WERI-Rb-1 (cell line): ENCODE measurements around the gene PRR5.
"Not testable (repeated sequence)": the region's sequence is repeated elsewhere in the genome, so short reads cannot be mapped to it uniquely, and the experiment has no call there.

Source experiments
- DNase-seq: peaks from one replicate; pipeline ENCODE4 v3.0.0-alpha.2; 2020
- H3K27ac ChIP-seq: fragments of 250-450 bp; sonication (Bioruptor Pico); 2 replicates; pipeline ENCODE4 v1.5.1; 2020; ENCODE audit warnings: mild to moderate bottlenecking, moderate library complexity
- H3K27me3 ChIP-seq: fragments of 250-450 bp; sonication (Bioruptor Pico); 2 replicates; pipeline ENCODE4 v1.5.1; 2021; ENCODE audit warnings: mild to moderate bottlenecking, low read depth, moderate library complexity; ENCODE audit not compliant: insufficient read depth, severe bottlenecking
- H3K36me3 ChIP-seq: fragments of 250-450 bp; sonication (Bioruptor Pico); 2 replicates; pipeline ENCODE4 v1.5.1; 2020; ENCODE audit warnings: mild to moderate bottlenecking, moderate library complexity
- H3K4me3 ChIP-seq: 2 replicates; pipeline ENCODE4 v1.5.1; 2011; ENCODE audit warnings: low read depth, mild to moderate bottlenecking, control low read depth, low read length
- H3K9me3 ChIP-seq: fragments of 250-450 bp; sonication (Bioruptor Pico); 2 replicates; pipeline ENCODE4 v1.5.1; 2021; ENCODE audit warnings: mild to moderate bottlenecking, moderate library complexity; ENCODE audit not compliant: severe bottlenecking
- CTCF ChIP-seq: IDR thresholded peaks from 2 replicates; pipeline ENCODE4 v1.5.1; 2011; ENCODE audit warnings: low read depth, mild to moderate bottlenecking, control low read depth, inconsistent platforms, low read length

Gene PRR5

GRCh38 chr22:44738347-44738715 is 36.3 kb downstream of the PRR5 start:
- DNase-seq: no peak
- Histone ChIP-seq H3K27ac (no peak overlapping the region), H3K9me3 (no peaks in the 10 kb centered on the region), H3K4me3 (no peak overlapping the region), H3K36me3 (no peaks in the 10 kb centered on the region), H3K27me3 (no peaks in the 10 kb centered on the region)
- no peak for TF ChIP-seq CTCF

- H3K27ac ChIP-seq: no peak overlapping the region
- no peaks in the 10 kb centered on the region for H3K27me3 ChIP-seq
- TF ChIP-seq CTCF: no peak
- no peaks in the 10 kb centered on the region for H3K36me3 ChIP-seq
- H3K9me3 ChIP-seq: no peaks in the 10 kb centered on the region
- no peak for DNase-seq
- H3K4me3 ChIP-seq: no peak overlapping the region
Observed at GRCh38 chr22:44739024-44739423, 37.0 kb downstream of the PRR5 start.

GRCh38 chr22:44739666-44740065 is 37.7 kb downstream of the PRR5 start:
- not testable (repeated sequence) for H3K9me3 ChIP-seq, H3K27me3 ChIP-seq, H3K27ac ChIP-seq, H3K36me3 ChIP-seq, H3K4me3 ChIP-seq, DNase-seq

- DNase-seq: no peak
- Histone ChIP-seq H3K4me3 (no peak overlapping the region), H3K27me3 (no peaks in the 10 kb centered on the region), H3K9me3 (no peaks in the 10 kb centered on the region), H3K27ac (no peak overlapping the region), H3K36me3 (no peaks in the 10 kb centered on the region)
- TF ChIP-seq CTCF: no peak
Observed at GRCh38 chr22:44740307-44740706, 38.3 kb downstream of the PRR5 start.

GRCh38 chr22:44741929-44742328 is 39.9 kb downstream of the PRR5 start:
- Histone ChIP-seq H3K9me3 (no peaks in the 10 kb centered on the region), H3K4me3 (no peak overlapping the region), H3K27ac (no peak overlapping the region), H3K27me3 (no peaks in the 10 kb centered on the region), H3K36me3 (no peaks in the 10 kb centered on the region)
- no peak for TF ChIP-seq CTCF
- DNase-seq: no peak

- no peaks in the 10 kb centered on the region for H3K27me3 ChIP-seq
- DNase-seq: no peak
- H3K27ac ChIP-seq: no peak overlapping the region
- no peaks in the 10 kb centered on the region for H3K9me3 ChIP-seq
- TF ChIP-seq CTCF: no peak
- H3K36me3 ChIP-seq: no peaks in the 10 kb centered on the region
- H3K4me3 ChIP-seq: no peak overlapping the region
Observed at GRCh38 chr22:44743247-44743646, 41.2 kb downstream of the PRR5 start.

- Histone ChIP-seq H3K36me3 (no peaks in the 10 kb centered on the region), H3K4me3 (no peak overlapping the region), H3K27me3 (no peaks in the 10 kb centered on the region), H3K9me3 (no peaks in the 10 kb centered on the region), H3K27ac (no peak overlapping the region)
- no peak for DNase-seq
- TF ChIP-seq CTCF: no peak
Observed at GRCh38 chr22:44743804-44744211, 41.8 kb downstream of the PRR5 start.
